ENCODE measurements around the gene WLS. TPM values are rescaled to one million over a fixed set of nuclear protein-coding genes. Genes with fewer than 3 reads are reported as not detected.

WLS gene
- total and polyA plus RNA-seq, 3 experiments from 2014 or later = not detected

DNA sequence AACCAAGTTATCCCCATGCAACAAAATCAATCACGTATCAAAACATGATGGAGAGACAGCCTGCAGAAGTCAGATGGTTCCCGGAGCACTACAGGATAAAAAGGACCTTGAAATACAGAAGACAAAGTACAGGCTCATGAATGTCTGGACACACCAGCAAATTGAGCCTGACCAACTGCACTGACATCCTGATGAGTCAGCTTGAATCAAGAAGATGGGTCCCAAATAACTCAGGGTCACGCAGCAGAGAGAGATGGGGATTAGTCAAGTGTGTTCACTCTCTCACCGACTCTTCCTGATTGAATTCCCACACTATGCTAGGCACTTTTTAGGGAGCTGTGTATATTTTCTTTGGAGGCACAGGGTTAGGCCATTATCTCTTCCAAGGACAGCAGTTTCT lies 110.8 kb downstream of the WLS start:
- Histone ChIP-seq H3K4me1 (ENCODE audit: insufficient read depth, low read length) (no peaks in the 10 kb centered on the region), H3K9me3 (ENCODE audit: low read length) (no peaks in the 10 kb centered on the region), H3K27me3 (ENCODE audit: insufficient read depth, low read length, poor library complexity, severe bottlenecking) (no peaks in the 10 kb centered on the region), H3K4me3 (ENCODE audit: low read length) (no peak overlapping the region), H3K27ac (ENCODE audit: low read depth, low read length) (no peak overlapping the region), H3K36me3 (ENCODE audit: insufficient read depth, low read length) (no peaks in the 10 kb centered on the region)
- Mint-ChIP-seq H3K27me3 (no peaks in the 10 kb centered on the region), H3K36me3 (no peaks in the 10 kb centered on the region), H3K27ac (no peak overlapping the region), H3K4me3 (no peak overlapping the region), H3K4me1 (peaks cover 6 to 7% (median 7%) of the 10 kb centered on the region in 3 donors), H3K9me3 (no peaks in the 10 kb centered on the region)
- POLR2A ChIA-PET = no interaction called here
- CTCF ChIA-PET = no interaction called here
- DNase-seq = no peak

- Mint-ChIP-seq H3K9me3 (no peaks in the 10 kb centered on the region), H3K27ac (no peak overlapping the region), H3K36me3 (no peaks in the 10 kb centered on the region), H3K27me3 (no peaks in the 10 kb centered on the region), H3K4me1 (peaks cover 6 to 8% (median 7%) of the 10 kb centered on the region in 3 donors), H3K4me3 (no peak overlapping the region)
- no peaks in the 10 kb centered on the region for H3K27me3 ChIP-seq (ENCODE audit: insufficient read depth, low read length, poor library complexity, severe bottlenecking)
- no peaks in the 10 kb centered on the region for H3K36me3 ChIP-seq (ENCODE audit: insufficient read depth, low read length)
- ChIA-PET POLR2A (no interaction called here), CTCF (interaction anchor here (0.9 to 1.2 kb wide), 2 partner anchors 10 to 12 kb away, joined by 3 read pairs; no protein-coding TSS in a partner anchor)
- no peaks in the 10 kb centered on the region for H3K4me1 ChIP-seq (ENCODE audit: insufficient read depth, low read length)
- peak in 1 of 5 donors; percentile 15 for DNase-seq
- no peaks in the 10 kb centered on the region for H3K9me3 ChIP-seq (ENCODE audit: low read length)
- no peak overlapping the region for H3K27ac ChIP-seq (ENCODE audit: low read depth, low read length)
- no peak overlapping the region for H3K4me3 ChIP-seq (ENCODE audit: low read length)
These were observed 112.1 kb downstream of the WLS start for GRCh38 chr1:68120136-68120791.

DNA sequence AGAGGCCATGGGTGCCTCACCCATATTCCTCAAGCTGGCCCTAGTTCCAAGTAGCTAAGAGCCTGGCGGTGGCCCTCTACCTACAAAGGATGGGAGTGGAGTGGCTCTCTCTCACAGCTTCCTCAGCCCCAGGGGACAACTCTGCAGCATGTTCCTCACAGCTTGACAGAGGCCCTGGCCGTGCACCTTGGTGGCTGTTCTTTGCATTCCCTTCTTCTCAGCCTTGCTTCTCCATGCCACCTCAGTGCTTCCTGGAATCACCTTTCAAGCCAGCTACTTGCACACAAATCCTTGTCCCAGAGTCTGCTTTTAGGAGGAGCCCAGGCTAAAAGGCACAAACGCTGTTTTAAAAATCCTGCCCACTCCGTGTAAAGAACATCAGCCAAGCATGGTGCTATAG lies 112.9 kb downstream of the WLS start:
- H3K4me1 ChIP-seq (ENCODE audit: insufficient read depth, low read length) = no peaks in the 10 kb centered on the region
- H3K36me3 ChIP-seq (ENCODE audit: insufficient read depth, low read length) = no peaks in the 10 kb centered on the region
- H3K4me3 ChIP-seq (ENCODE audit: low read length) = no peak overlapping the region
- no peak overlapping the region for H3K27ac ChIP-seq (ENCODE audit: low read depth, low read length)
- DNase-seq = no peak
- ChIA-PET POLR2A (no interaction called here), CTCF (no interaction called here)
- Mint-ChIP-seq H3K9me3 (no peaks in the 10 kb centered on the region), H3K27ac (no peak overlapping the region), H3K27me3 (no peaks in the 10 kb centered on the region), H3K36me3 (no peaks in the 10 kb centered on the region), H3K4me1 (peaks cover 6 to 8% (median 7%) of the 10 kb centered on the region in 3 donors), H3K4me3 (no peak overlapping the region)
- H3K27me3 ChIP-seq (ENCODE audit: insufficient read depth, low read length, poor library complexity, severe bottlenecking) = peaks cover under 1% of the 10 kb centered on the region
- no peaks in the 10 kb centered on the region for H3K9me3 ChIP-seq (ENCODE audit: low read length)

- H3K9me3 Mint-ChIP-seq = no peaks in the 10 kb centered on the region
These were observed 114.9 kb downstream of the WLS start for GRCh38 chr1:68117416-68117815.

DNA sequence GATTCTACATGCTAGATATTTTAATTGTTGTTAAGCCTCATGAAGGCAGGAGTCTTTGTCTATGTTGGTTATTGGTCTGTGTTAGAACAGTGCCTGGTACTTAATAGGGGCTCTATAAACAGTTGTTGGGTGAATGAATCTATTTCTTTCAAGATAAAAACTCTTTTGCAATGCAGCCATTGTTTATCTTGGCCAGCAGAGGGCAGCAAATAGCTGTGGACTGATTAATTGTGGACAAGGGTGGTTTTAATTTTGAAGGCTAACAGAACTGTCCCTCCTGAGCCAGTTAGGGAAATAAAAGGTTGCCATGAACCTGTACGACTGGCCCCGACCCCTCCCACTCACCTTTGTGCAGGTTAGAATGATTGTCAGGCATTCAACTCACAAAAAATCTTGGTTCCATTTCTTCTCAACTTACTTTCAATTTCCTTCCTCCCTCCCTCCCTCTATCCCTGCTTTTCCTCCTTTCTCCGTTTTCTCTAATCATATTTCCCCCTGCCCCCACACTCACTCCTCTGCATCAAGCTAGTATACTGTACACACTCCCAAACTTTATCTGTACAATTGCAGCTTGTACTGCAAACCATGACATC lies 115.6 kb downstream of the WLS start:
- Mint-ChIP-seq H3K4me1 (peaks cover 6 to 8% (median 7%) of the 10 kb centered on the region in 3 donors), H3K27me3 (peaks cover 0 to 1% of the 10 kb centered on the region in 2 donors), H3K36me3 (no peaks in the 10 kb centered on the region), H3K9me3 (no peaks in the 10 kb centered on the region), H3K4me3 (peak overlapping the region in 6 of 7 donors; percentile 12 to 75 (median 52)), H3K27ac (no peak overlapping the region)
- Histone ChIP-seq H3K4me3 (ENCODE audit: low read length) (no peak overlapping the region), H3K4me1 (ENCODE audit: insufficient read depth, low read length) (no peaks in the 10 kb centered on the region), H3K9me3 (ENCODE audit: low read length) (no peaks in the 10 kb centered on the region), H3K36me3 (ENCODE audit: insufficient read depth, low read length) (no peaks in the 10 kb centered on the region), H3K27ac (ENCODE audit: low read depth, low read length) (no peak overlapping the region), H3K27me3 (ENCODE audit: insufficient read depth, low read length, poor library complexity, severe bottlenecking) (peaks cover 3% of the 10 kb centered on the region)
- POLR2A ChIA-PET = no interaction called here
- CTCF ChIA-PET = interaction anchor here (1.0 to 1.5 kb wide), 8 partner anchors 9 to 81 kb away, joined by 3 to 7 read pairs (median 3); no protein-coding TSS in a partner anchor
- peak in 3 of 5 donors; percentile 8 to 63 (median 30) for DNase-seq

More at GRCh38 chr1:68117416-68117815, 114.9 kb downstream of the WLS start:
- ChIA-PET CTCF (interaction anchor here (1.0 to 1.5 kb wide), 5 partner anchors 9 to 80 kb away, joined by 3 to 7 read pairs (median 3); no protein-coding TSS in a partner anchor), POLR2A (no interaction called here)
- H3K4me3 ChIP-seq (ENCODE audit: low read length) = no peak overlapping the region
- no peaks in the 10 kb centered on the region for H3K4me1 ChIP-seq (ENCODE audit: insufficient read depth, low read length)
- Mint-ChIP-seq H3K36me3 (no peaks in the 10 kb centered on the region), H3K27me3 (peaks cover 0 to 1% of the 10 kb centered on the region in 2 donors), H3K4me1 (peaks cover 6 to 8% (median 7%) of the 10 kb centered on the region in 3 donors), H3K4me3 (peak overlapping the region in 2 of 7 donors; percentile 50 to 61), H3K27ac (no peak overlapping the region)
- H3K27ac ChIP-seq (ENCODE audit: low read depth, low read length) = no peak overlapping the region
- H3K9me3 ChIP-seq (ENCODE audit: low read length) = no peaks in the 10 kb centered on the region
- no peaks in the 10 kb centered on the region for H3K36me3 ChIP-seq (ENCODE audit: insufficient read depth, low read length)
- no peak for DNase-seq
- H3K27me3 ChIP-seq (ENCODE audit: insufficient read depth, low read length, poor library complexity, severe bottlenecking) = peaks cover 3% of the 10 kb centered on the region

GRCh38 chr1:68115308-68115707 lies 117.0 kb downstream of the WLS start:
- no peak overlapping the region for H3K4me3 Mint-ChIP-seq
- H3K27ac Mint-ChIP-seq = no peak overlapping the region
- H3K9me3 Mint-ChIP-seq = no peaks in the 10 kb centered on the region
- H3K36me3 Mint-ChIP-seq = no peaks in the 10 kb centered on the region
- H3K27me3 Mint-ChIP-seq = peaks cover 0 to 1% of the 10 kb centered on the region in 2 donors
- Histone ChIP-seq H3K27ac (ENCODE audit: low read depth, low read length) (no peak overlapping the region), H3K4me1 (ENCODE audit: insufficient read depth, low read length) (no peaks in the 10 kb centered on the region), H3K36me3 (ENCODE audit: insufficient read depth, low read length) (no peaks in the 10 kb centered on the region), H3K9me3 (ENCODE audit: low read length) (no peaks in the 10 kb centered on the region), H3K27me3 (ENCODE audit: insufficient read depth, low read length, poor library complexity, severe bottlenecking) (peaks cover 3% of the 10 kb centered on the region), H3K4me3 (ENCODE audit: low read length) (no peak overlapping the region)
- no peak for DNase-seq
- ChIA-PET POLR2A (no interaction called here), CTCF (no interaction called here)
- peaks cover 6 to 8% (median 7%) of the 10 kb centered on the region in 3 donors for H3K4me1 Mint-ChIP-seq

DNA sequence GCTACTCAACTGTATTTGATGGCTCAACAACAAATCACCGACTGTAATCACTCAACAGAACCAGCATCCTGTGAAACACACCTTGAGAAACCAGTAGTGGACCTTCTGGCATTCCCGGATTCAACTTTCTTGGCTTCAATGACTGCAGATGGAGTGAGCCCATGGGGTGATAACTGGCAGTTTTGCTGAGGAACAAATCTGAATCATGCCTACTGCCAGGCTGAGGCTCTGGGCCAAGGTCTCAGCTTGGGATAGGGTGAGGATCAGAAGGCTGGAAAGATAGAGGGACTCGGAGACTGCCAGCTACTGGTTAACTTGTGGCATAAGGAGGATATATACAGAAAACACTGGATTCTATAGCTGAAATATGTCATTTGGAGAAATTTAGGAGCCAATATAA lies 118.4 kb downstream of the WLS start:
- Histone ChIP-seq H3K36me3 (ENCODE audit: insufficient read depth, low read length) (no peaks in the 10 kb centered on the region), H3K9me3 (ENCODE audit: low read length) (no peaks in the 10 kb centered on the region), H3K27me3 (ENCODE audit: insufficient read depth, low read length, poor library complexity, severe bottlenecking) (peaks cover 3% of the 10 kb centered on the region), H3K27ac (ENCODE audit: low read depth, low read length) (no peak overlapping the region), H3K4me1 (ENCODE audit: insufficient read depth, low read length) (no peaks in the 10 kb centered on the region), H3K4me3 (ENCODE audit: low read length) (no peak overlapping the region)
- CTCF ChIA-PET = interaction anchor here (0.6 kb wide), 1 partner anchor 20 kb away, joined by 3 read pairs; no protein-coding TSS in a partner anchor
- peaks cover 0 to 3% of the 10 kb centered on the region in 2 donors for H3K27me3 Mint-ChIP-seq
- POLR2A ChIA-PET = no interaction called here
- peaks cover 6 to 8% (median 7%) of the 10 kb centered on the region in 3 donors for H3K4me1 Mint-ChIP-seq
- no peak overlapping the region for H3K4me3 Mint-ChIP-seq
- no peak overlapping the region for H3K27ac Mint-ChIP-seq
- DNase-seq = no peak
- no peaks in the 10 kb centered on the region for H3K36me3 Mint-ChIP-seq
- no peaks in the 10 kb centered on the region for H3K9me3 Mint-ChIP-seq

- Histone ChIP-seq H3K9me3 (ENCODE audit: low read length) (no peaks in the 10 kb centered on the region), H3K4me3 (ENCODE audit: low read length) (no peak overlapping the region), H3K27ac (ENCODE audit: low read depth, low read length) (no peak overlapping the region), H3K4me1 (ENCODE audit: insufficient read depth, low read length) (no peaks in the 10 kb centered on the region), H3K27me3 (ENCODE audit: insufficient read depth, low read length, poor library complexity, severe bottlenecking) (peaks cover 3% of the 10 kb centered on the region), H3K36me3 (ENCODE audit: insufficient read depth, low read length) (no peaks in the 10 kb centered on the region)
- DNase-seq = no peak
- H3K27ac Mint-ChIP-seq = no peak overlapping the region
- peaks cover 0 to 3% of the 10 kb centered on the region in 2 donors for H3K27me3 Mint-ChIP-seq
- H3K36me3 Mint-ChIP-seq = no peaks in the 10 kb centered on the region
- POLR2A ChIA-PET = no interaction called here
- CTCF ChIA-PET = no interaction called here
- H3K4me1 Mint-ChIP-seq = peaks cover 6 to 8% (median 6%) of the 10 kb centered on the region in 3 donors
- no peak overlapping the region for H3K4me3 Mint-ChIP-seq
- H3K9me3 Mint-ChIP-seq = no peaks in the 10 kb centered on the region
These were observed 119.5 kb downstream of the WLS start for GRCh38 chr1:68112835-68113243.
